ENCODE measurements around the gene RHBDL1. TPM values are rescaled to one million over a fixed set of nuclear protein-coding genes. Genes with fewer than 3 reads are reported as not detected.

The RHBDL1 gene
- total and polyA plus RNA-seq, 2 donors: 3.1 to 5.1 TPM

DNA sequence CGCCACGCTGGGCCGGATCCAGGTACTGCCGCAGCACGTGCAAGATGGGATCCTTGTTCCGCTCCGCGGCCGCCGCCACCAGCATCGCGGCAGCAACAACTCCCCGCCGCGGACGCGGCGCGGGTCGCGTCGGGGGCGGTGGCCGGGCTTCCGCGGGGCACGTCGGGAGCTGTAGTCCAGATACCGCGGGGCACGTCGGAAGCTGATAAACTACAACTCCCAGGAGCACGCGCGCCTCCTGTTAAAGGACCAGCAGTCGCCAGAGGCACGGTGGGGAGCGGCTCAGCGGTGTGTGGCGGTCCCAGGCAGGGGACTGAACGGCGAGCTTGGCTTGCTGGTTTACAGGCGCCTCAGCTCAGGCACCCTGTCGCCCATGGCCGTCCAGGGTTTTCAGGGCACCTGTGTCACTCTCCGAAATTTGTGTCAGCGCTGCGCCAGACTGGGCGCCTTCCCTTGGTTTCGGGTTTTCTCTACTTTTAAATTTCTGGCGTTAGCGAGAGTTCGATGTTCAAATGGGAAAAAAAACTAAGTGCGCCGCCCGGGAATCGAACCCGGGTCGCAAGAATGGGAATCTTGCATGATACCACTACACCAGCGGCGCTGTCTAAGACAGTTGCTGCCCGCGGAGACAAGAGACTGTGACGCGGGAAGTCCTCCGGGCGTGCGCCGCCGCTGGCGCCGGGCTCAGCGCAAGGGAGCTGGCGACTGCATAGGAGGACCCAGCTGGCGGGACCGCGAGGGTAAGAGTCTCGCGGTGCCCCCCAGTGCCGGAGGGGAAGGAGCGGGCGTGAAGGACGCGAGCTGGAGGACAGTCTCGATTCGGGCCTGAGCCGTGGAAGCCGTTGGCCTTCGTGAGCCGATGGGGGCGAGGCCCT lies 39.0 kb upstream of the RHBDL1 start, which contains the start of gene METTL26:
METTL26 (minus strand) TSS at position 100 of the 875 bp plus-strand sequence; CDS start at position 85, 15 bp downstream.
- peaks cover 9 to 27% of the 10 kb centered on the region in 2 donors for H3K4me1 ChIP-seq (ENCODE audit: control insufficient read depth in 2 of 2, insufficient read depth in 2 of 2, low read length in 2 of 2)
- under 1% methylated on average over 91 of the region's 91 CpGs for WGBS
- DNase-seq (ENCODE audit: low read depth in 6 of 9, low spot score in 9 of 9): peak; percentile 79 to 97 (median 91)
- H3K4me3 ChIP-seq (ENCODE audit: low read length in 2 of 2): peak within 1 kb of the TSS; percentile 88 to 93
- peaks cover 5 to 13% of the 10 kb centered on the region in 2 donors for H3K27me3 ChIP-seq (ENCODE audit: control insufficient read depth in 2 of 2, insufficient read depth in 1 of 2, low read length in 1 of 2)
- peaks cover 0 to 6% of the 10 kb centered on the region in 2 donors for H3K9me3 ChIP-seq (ENCODE audit: control insufficient read depth in 2 of 2, insufficient read depth in 1 of 2, low read length in 1 of 2)
- peaks cover 6 to 16% of the 10 kb centered on the region in 2 donors for H3K36me3 ChIP-seq (ENCODE audit: control insufficient read depth in 2 of 2, insufficient read depth in 2 of 2, low read length in 1 of 2)
- H3K27ac ChIP-seq (ENCODE audit: low read depth in 1 of 2, low read length in 1 of 2): peak within 1 kb of the TSS; percentile 98 to 100

DNA sequence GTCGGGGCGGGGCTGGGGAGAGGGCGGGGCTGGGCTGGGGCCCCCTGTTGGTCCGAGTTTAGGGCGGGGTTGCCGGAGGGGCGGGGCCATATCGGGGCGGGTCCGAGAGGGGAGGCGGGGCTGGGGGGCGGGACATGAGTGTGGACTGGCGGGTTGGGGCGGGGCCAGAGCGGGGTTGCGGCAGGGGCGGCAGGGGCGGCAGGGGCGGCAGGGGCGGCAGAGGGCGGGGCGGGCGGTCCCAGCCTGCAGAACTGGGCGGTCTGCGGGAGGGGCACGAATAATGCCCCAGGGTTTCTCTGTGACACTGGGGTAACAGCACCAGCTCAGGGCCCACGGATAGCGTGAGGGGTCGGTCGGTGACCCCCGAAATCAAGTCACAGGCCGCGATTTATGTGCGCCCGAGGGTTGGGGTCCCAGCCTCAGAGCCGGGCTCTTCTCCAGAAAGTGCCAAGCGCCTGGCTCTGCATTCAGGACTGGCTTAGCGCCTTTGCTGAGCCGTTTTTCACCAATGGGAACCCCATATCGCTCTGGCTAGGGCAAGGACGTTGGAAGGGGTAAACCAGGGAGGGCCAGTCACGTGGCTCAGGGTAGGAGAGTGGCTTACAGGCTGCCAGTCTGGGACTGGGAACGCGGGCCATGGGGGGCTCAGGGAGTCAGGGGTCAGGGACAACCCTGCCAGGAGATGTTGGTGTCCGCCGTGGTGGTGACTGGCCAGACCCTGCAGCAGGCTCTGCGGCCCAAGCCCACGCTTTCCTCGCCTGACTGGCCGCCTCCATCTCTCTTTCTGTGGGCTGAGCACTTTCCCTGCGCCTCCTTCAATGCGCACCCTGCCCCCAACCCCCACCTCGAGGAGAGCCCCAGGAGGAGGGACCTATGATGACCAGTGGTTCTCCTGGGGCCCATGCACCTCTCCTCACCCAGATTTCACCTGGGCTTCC lies 38.1 kb upstream of the RHBDL1 start:
- H3K36me3 ChIP-seq (ENCODE audit: control insufficient read depth in 2 of 2, insufficient read depth in 2 of 2, low read length in 1 of 2): peaks cover 6 to 16% of the 10 kb centered on the region in 2 donors
- peak in 5 of 9 donors; percentile 40 to 87 (median 83) for DNase-seq (ENCODE audit: low read depth in 6 of 9, low spot score in 9 of 9)
- peaks cover 16 to 29% of the 10 kb centered on the region in 2 donors for H3K4me1 ChIP-seq (ENCODE audit: control insufficient read depth in 2 of 2, insufficient read depth in 2 of 2, low read length in 2 of 2)
- 18% methylated on average over 53 of the region's 53 CpGs for WGBS
- H3K27ac ChIP-seq (ENCODE audit: low read depth in 1 of 2, low read length in 1 of 2): peak overlapping the region; percentile 98 to 100
- H3K9me3 ChIP-seq (ENCODE audit: control insufficient read depth in 2 of 2, insufficient read depth in 1 of 2, low read length in 1 of 2): peaks cover 0 to 6% of the 10 kb centered on the region in 2 donors
- peak overlapping the region; percentile 88 to 93 for H3K4me3 ChIP-seq (ENCODE audit: low read length in 2 of 2)
- H3K27me3 ChIP-seq (ENCODE audit: control insufficient read depth in 2 of 2, insufficient read depth in 1 of 2, low read length in 1 of 2): peaks cover 14 to 16% of the 10 kb centered on the region in 2 donors

- H3K36me3 ChIP-seq (ENCODE audit: control insufficient read depth in 2 of 2, insufficient read depth in 2 of 2, low read length in 1 of 2): peaks cover 6 to 10% of the 10 kb centered on the region in 2 donors
- no peak overlapping the region for H3K4me3 ChIP-seq (ENCODE audit: low read length in 2 of 2)
- H3K27me3 ChIP-seq (ENCODE audit: control insufficient read depth in 2 of 2, insufficient read depth in 1 of 2, low read length in 1 of 2): peaks cover 21 to 24% of the 10 kb centered on the region in 2 donors
- no peak overlapping the region for H3K27ac ChIP-seq (ENCODE audit: low read depth in 1 of 2, low read length in 1 of 2)
- peaks cover 16 to 35% of the 10 kb centered on the region in 2 donors for H3K4me1 ChIP-seq (ENCODE audit: control insufficient read depth in 2 of 2, insufficient read depth in 2 of 2, low read length in 2 of 2)
- 95% methylated on average over 15 of the region's 15 CpGs for WGBS
- H3K9me3 ChIP-seq (ENCODE audit: control insufficient read depth in 2 of 2, insufficient read depth in 1 of 2, low read length in 1 of 2): peaks cover 0 to 6% of the 10 kb centered on the region in 2 donors
- no peak for DNase-seq (ENCODE audit: low read depth in 6 of 9, low spot score in 9 of 9)
Observed at GRCh38 chr16:638034-638543, 37.4 kb upstream of the RHBDL1 start.

- H3K9me3 ChIP-seq (ENCODE audit: control insufficient read depth in 2 of 2, insufficient read depth in 1 of 2, low read length in 1 of 2): peaks cover 0 to 6% of the 10 kb centered on the region in 2 donors
- H3K4me3 ChIP-seq (ENCODE audit: low read length in 2 of 2): no peak overlapping the region
- 93% methylated on average over 9 of the region's 9 CpGs for WGBS
- peaks cover 16 to 35% of the 10 kb centered on the region in 2 donors for H3K4me1 ChIP-seq (ENCODE audit: control insufficient read depth in 2 of 2, insufficient read depth in 2 of 2, low read length in 2 of 2)
- H3K36me3 ChIP-seq (ENCODE audit: control insufficient read depth in 2 of 2, insufficient read depth in 2 of 2, low read length in 1 of 2): peaks cover 3 to 6% of the 10 kb centered on the region in 2 donors
- no peak overlapping the region for H3K27ac ChIP-seq (ENCODE audit: low read depth in 1 of 2, low read length in 1 of 2)
- H3K27me3 ChIP-seq (ENCODE audit: control insufficient read depth in 2 of 2, insufficient read depth in 1 of 2, low read length in 1 of 2): peaks cover 26 to 31% of the 10 kb centered on the region in 2 donors
- no peak for DNase-seq (ENCODE audit: low read depth in 6 of 9, low spot score in 9 of 9)
Observed at GRCh38 chr16:638836-639235, 36.6 kb upstream of the RHBDL1 start.

DNA sequence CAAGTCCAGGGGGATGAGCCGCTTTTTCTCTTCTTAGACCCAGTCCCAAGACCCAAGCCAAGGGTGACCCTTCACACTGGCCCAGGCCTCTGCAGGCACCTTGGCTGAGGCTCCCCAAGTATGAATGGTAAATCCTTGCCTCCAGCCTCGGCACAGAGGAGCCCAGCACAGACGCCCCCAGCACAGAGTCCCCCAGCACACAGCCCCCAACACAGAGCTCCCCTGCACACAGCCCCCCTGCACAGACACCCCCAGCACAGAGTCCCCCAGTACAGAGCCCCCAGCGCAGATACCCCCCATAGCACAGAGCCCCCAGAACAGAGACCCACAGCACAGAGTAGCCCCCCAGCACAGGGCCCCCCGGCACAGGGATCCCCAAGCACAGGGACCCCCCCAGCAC lies 34.9 kb upstream of the RHBDL1 start:
- Histone ChIP-seq H3K27ac (ENCODE audit: low read depth in 1 of 2, low read length in 1 of 2) (no peak overlapping the region), H3K4me1 (ENCODE audit: control insufficient read depth in 2 of 2, insufficient read depth in 2 of 2, low read length in 2 of 2) (peaks cover 11 to 25% of the 10 kb centered on the region in 2 donors)
- 96% methylated on average over 5 of the region's 5 CpGs for WGBS

GRCh38 chr16:641326-642188 lies 33.9 kb upstream of the RHBDL1 start, which contains the start of gene MCRIP2:
Gene MCRIP2, plus strand, starts transcription at chr16:641828. Its CDS starts 164 bp downstream, at chr16:641992.
- 2% methylated on average over 81 of the region's 81 CpGs for WGBS
- Histone ChIP-seq H3K27ac (ENCODE audit: low read depth in 1 of 2, low read length in 1 of 2) (peak within 1 kb of the TSS in 1 of 2 donors; percentile 52), H3K4me1 (ENCODE audit: control insufficient read depth in 2 of 2, insufficient read depth in 2 of 2, low read length in 2 of 2) (peaks cover 10 to 21% of the 10 kb centered on the region in 2 donors), H3K27me3 (ENCODE audit: control insufficient read depth in 2 of 2, insufficient read depth in 1 of 2, low read length in 1 of 2) (peaks cover 26 to 34% of the 10 kb centered on the region in 2 donors), H3K9me3 (ENCODE audit: control insufficient read depth in 2 of 2, insufficient read depth in 1 of 2, low read length in 1 of 2) (peaks cover 0 to 3% of the 10 kb centered on the region in 2 donors), H3K4me3 (ENCODE audit: low read length in 2 of 2) (peak within 1 kb of the TSS; percentile 40 to 64), H3K36me3 (ENCODE audit: control insufficient read depth in 2 of 2, insufficient read depth in 2 of 2, low read length in 1 of 2) (no peaks in the 10 kb centered on the region)
- DNase-seq (ENCODE audit: low read depth in 6 of 9, low spot score in 9 of 9): peak in 2 of 9 donors; percentile 35 to 66

More for the DNA sequence above, 34.9 kb upstream of the RHBDL1 start:
- peaks cover 0 to 6% of the 10 kb centered on the region in 2 donors for H3K9me3 ChIP-seq (ENCODE audit: control insufficient read depth in 2 of 2, insufficient read depth in 1 of 2, low read length in 1 of 2)
- no peak for DNase-seq (ENCODE audit: low read depth in 6 of 9, low spot score in 9 of 9)
- H3K4me3 ChIP-seq (ENCODE audit: low read length in 2 of 2): no peak overlapping the region
- no peaks in the 10 kb centered on the region for H3K36me3 ChIP-seq (ENCODE audit: control insufficient read depth in 2 of 2, insufficient read depth in 2 of 2, low read length in 1 of 2)
- H3K27me3 ChIP-seq (ENCODE audit: control insufficient read depth in 2 of 2, insufficient read depth in 1 of 2, low read length in 1 of 2): peaks cover 26 to 34% of the 10 kb centered on the region in 2 donors

GRCh38 chr16:642189-643049 lies 33.1 kb upstream of the RHBDL1 start:
- WGBS: 13% methylated on average over 72 of the region's 72 CpGs
- H3K36me3 ChIP-seq (ENCODE audit: control insufficient read depth in 2 of 2, insufficient read depth in 2 of 2, low read length in 1 of 2): no peaks in the 10 kb centered on the region
- H3K27ac ChIP-seq (ENCODE audit: low read depth in 1 of 2, low read length in 1 of 2): no peak overlapping the region
- H3K4me3 ChIP-seq (ENCODE audit: low read length in 2 of 2): peak overlapping the region; percentile 13 to 64
- H3K9me3 ChIP-seq (ENCODE audit: control insufficient read depth in 2 of 2, insufficient read depth in 1 of 2, low read length in 1 of 2): no peaks in the 10 kb centered on the region
- H3K4me1 ChIP-seq (ENCODE audit: control insufficient read depth in 2 of 2, insufficient read depth in 2 of 2, low read length in 2 of 2): peaks cover 10 to 17% of the 10 kb centered on the region in 2 donors
- H3K27me3 ChIP-seq (ENCODE audit: control insufficient read depth in 2 of 2, insufficient read depth in 1 of 2, low read length in 1 of 2): peaks cover 26 to 34% of the 10 kb centered on the region in 2 donors
- peak in 1 of 9 donors; percentile 27 for DNase-seq (ENCODE audit: low read depth in 6 of 9, low spot score in 9 of 9)

Measured in thymus (tissue), 11 donors.